Ovary (tissue), 3 donors: Measurements from ENCODE around the gene NPAS4.

ENCODE experiments used
- POLR2A ChIP-seq: fragments of 450-650 bp; IDR thresholded peaks from one replicate; pipeline ENCODE4 v1.6.1; 2017; ENCODE audit warnings: antibody characterized with exemption, mild to moderate bottlenecking, moderate library complexity
- TF ChIP-seq, protein P1 (sequence below), 3 donors: fragments of 450-650 bp in 2 of 3; fragments of 200-600 bp in 1 of 3; IDR thresholded peaks; one replicate each; pipeline versions ENCODE4 v1.5.1 to v1.8.0; 2016 to 2022; ENCODE audit warnings: antibody characterized with exemption in 3 of 3, mild to moderate bottlenecking in 1 of 3
- donor health status: DM: no; HTN: no; CAD: no.

- TF ChIP-seq, protein P1, sequence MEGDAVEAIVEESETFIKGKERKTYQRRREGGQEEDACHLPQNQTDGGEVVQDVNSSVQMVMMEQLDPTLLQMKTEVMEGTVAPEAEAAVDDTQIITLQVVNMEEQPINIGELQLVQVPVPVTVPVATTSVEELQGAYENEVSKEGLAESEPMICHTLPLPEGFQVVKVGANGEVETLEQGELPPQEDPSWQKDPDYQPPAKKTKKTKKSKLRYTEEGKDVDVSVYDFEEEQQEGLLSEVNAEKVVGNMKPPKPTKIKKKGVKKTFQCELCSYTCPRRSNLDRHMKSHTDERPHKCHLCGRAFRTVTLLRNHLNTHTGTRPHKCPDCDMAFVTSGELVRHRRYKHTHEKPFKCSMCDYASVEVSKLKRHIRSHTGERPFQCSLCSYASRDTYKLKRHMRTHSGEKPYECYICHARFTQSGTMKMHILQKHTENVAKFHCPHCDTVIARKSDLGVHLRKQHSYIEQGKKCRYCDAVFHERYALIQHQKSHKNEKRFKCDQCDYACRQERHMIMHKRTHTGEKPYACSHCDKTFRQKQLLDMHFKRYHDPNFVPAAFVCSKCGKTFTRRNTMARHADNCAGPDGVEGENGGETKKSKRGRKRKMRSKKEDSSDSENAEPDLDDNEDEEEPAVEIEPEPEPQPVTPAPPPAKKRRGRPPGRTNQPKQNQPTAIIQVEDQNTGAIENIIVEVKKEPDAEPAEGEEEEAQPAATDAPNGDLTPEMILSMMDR (IDR thresholded peaks at IDR 0.05) = no peak
- no peak for TF ChIP-seq POLR2A
These were observed 9.5 kb upstream of the NPAS4 start for GRCh38 chr11:66411323-66411722.
